GM19099 (cell line): ENCODE data around the gene LIPT1.
A peak's percentile ranks its signal among the peaks of the same experiment; 100 is the strongest.

Experiments
- POLR2A ChIP-seq: IDR thresholded peaks from 3 replicates; pipeline ENCODE4 v1.6.1; 2011; ENCODE audit warnings: low read depth; ENCODE audit not compliant: insufficient read length; ENCODE audit errors: extremely low read depth

The LIPT1 gene

DNA sequence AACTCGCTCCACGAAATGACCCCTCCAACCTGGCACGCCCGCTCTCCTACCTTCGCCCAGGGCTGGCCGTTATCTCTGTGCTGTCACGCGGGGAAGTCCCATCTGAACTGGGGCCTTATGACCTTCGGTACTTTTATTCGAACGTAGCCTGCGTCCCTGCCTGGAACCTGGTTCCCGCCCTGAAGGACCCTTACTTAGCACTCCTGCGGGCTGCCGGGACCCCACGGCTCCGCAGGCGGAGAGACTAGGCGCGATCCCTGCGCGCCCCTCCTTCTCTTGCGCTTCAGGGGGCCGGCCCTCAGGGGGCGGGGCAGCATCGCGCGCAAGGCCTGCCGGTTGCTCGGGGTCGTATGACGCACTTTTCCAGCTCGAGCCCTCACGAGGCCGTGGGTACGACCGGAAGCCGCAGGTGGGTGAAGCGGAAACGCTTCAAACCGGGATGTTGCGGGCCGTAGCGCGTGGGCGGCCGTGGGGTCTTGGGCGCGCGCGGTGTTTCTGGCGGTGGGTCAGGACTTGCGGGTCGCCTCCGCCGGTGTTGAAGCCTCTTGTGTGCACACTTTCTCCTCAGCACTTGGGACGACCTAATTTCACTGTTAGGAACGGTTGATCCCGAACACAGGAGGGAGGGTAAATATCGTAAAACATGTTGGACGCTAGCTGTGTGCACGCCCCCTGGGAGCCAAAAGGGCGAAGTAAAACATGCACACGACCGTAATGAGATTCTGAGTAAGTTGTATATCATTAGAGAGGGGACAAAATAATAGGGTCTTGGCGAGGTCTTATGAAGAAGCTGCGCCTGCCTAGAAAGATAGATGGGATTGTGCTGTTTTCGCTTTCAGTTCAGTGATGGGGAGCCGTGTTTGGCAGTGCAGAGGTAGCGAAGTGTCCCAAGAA is at the start of gene LIPT1, which contains the start of gene TSGA10:
Gene LIPT1 (plus strand): TSS at position 325 of the 894 bp plus-strand sequence. CDS start 6,991 bp downstream, outside the sequence.
Gene TSGA10 (minus strand): TSS at position 300 of the 894 bp plus-strand sequence. CDS start 45,503 bp downstream, outside the sequence.
- TF ChIP-seq POLR2A, result peak; percentile 91

DNA sequence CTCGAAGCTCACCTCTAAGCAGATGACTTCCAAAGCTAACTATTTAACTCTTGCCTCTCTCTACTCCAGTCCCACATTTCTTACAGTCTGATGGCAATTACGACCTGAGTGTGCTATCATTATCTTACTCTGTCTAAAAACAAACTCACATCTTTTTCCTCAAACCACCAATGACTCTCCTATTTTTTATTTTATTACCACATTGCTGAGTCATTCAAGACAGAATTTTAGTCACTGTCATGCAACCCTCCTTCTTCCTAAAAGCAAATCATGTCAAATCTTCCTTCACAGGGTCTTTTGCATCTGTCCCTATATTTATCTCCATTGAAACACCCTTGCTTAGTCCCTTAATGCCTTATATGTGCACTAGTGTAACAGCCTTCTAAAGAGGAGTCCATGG is 47.9 kb upstream of the LIPT1 start:
- no peak for TF ChIP-seq POLR2A

DNA sequence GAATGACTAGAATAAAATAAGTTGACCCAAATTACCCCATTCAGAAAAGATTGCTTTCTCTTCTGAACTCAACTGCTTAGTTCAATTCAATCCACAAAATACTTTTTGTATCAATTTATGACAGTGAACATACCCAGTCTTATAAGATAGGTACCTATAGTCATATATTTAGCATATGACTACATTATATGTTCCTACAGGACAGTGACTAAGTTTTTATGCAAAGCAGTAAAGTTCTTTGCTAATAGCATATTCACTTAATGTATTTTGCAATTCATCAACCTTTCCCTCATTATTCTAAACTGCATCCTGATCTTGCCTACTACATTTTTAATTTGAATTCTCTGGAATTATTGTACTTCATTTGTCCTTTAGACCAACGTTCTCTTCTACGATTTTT is 43.5 kb upstream of the LIPT1 start:
- no peak for TF ChIP-seq POLR2A

DNA sequence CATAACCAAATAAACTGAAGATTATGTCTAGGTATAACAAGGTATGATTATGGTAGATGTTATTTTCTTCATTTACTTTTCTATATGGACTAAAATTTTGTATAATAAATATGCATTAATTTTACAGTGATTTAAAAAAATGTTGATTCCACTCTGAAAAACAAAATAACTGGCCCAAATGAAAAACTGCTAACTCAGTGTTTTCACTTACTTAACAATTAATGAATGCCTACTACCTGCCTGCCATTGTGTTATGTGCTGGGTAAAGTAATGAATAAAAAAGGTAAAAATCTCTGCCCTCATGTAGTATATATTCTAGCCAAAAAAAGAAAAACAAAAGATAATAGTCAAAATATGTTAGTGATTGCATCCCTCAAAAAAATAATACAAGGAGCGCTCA is 42.8 kb upstream of the LIPT1 start:
- no peak for TF ChIP-seq POLR2A

DNA sequence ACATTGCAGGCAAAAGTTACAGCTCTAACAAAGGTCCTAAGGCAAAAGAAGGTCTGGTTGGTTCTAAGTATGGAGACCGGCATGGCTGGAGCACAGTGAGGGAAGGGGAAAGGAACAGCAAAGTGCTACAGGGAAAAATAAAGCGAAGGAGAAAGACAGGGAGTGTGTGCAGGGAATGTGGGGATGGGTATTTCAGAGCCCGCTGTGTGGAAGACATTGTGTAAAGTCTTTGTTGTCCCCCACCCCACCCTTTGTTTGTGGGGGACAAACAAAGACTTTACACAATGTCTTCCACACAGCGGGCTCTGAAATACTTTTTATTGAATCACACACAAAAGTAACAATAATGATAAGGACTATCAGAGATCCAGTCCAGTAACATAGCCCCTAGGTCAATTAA is 42.1 kb upstream of the LIPT1 start:
- no peak for TF ChIP-seq POLR2A

DNA sequence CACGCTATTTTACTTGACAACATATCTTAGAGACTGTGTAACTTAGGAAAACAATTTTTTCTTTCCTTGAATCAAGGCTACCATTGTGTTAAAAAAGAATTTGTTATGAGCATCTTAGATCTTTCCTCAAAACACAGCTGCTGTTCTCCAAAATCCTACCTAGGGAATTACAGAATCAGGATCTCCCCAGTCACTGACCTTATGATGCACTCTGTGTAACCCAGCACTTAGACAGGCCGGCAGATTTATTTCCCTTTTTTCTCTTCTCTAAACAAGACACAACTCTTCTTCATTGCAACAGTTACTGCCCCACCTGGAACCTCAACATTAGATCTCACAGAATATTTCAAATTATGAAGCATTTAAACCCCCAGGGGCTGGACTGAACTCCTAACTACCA is 26.8 kb upstream of the LIPT1 start:
- no peak for TF ChIP-seq POLR2A

DNA sequence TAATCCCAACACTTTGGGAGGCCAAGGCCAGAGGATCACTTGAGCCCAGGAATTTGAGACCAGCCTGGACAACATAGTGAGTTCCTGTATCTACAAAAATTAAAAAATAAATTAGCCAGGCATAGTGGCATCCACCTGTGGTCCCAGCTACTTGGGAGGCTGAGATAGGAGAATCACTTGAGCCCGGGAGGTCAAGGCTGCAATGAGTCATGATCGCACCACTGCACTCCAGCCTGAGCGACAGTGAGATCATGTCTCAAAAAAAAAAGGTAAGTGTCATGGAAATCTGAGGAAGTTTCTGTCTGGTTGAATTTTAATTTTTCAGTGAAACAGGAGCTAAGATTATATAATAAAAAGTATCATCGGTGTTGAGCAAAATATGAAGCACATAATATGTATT is 15.8 kb upstream of the LIPT1 start:
- no peak for TF ChIP-seq POLR2A

DNA sequence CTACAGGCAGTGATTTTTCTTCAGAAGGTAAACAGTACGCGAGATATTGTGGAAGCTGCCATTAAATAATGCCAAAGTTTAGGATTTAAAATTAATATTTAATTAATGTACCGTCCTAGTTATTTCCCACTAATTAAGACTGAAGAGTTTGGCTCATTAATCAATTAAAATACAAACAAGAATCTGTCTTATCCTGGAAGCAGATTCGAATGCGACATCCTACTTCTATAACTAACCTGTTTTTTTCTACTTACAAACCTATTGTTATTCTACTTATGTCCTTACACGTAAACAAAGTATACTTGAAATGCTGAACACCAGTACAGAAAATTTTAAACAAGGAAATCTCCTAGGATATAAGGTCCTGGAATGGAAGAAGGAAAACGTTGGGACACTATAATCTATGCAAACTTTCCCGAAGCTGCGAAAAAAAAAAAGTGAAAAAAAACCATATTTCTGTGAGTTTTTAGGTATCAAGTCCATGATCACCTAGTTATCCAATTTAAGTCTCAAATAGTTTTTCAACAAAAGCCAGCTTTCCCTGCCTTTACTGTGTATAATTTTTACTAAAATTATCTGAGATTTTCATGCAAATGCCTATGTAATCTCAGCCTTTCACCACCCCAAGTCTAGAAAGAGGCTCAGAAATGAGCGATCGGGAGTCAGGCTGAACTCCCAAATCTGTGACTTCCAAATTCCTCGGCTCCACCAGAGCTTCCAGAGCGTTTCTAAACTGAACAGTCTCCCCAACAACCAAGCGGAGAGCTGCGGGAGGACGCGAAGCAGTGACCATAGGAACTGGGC is 14.5 kb upstream of the LIPT1 start:
- no peak for TF ChIP-seq POLR2A

DNA sequence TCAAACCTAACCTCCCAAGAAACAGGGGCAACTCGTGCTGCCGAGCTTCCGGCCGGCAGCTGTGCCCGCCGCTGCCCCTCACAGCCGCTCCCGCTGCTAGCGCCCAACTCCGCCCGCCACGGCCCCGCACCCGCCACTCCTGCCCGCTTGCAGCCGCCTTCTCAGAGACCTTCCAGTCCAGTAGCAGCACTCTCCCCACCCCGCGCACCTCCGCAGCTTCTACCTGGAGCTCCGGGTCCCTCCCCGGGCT is 14.0 kb upstream of the LIPT1 start:
- no peak for TF ChIP-seq POLR2A

DNA sequence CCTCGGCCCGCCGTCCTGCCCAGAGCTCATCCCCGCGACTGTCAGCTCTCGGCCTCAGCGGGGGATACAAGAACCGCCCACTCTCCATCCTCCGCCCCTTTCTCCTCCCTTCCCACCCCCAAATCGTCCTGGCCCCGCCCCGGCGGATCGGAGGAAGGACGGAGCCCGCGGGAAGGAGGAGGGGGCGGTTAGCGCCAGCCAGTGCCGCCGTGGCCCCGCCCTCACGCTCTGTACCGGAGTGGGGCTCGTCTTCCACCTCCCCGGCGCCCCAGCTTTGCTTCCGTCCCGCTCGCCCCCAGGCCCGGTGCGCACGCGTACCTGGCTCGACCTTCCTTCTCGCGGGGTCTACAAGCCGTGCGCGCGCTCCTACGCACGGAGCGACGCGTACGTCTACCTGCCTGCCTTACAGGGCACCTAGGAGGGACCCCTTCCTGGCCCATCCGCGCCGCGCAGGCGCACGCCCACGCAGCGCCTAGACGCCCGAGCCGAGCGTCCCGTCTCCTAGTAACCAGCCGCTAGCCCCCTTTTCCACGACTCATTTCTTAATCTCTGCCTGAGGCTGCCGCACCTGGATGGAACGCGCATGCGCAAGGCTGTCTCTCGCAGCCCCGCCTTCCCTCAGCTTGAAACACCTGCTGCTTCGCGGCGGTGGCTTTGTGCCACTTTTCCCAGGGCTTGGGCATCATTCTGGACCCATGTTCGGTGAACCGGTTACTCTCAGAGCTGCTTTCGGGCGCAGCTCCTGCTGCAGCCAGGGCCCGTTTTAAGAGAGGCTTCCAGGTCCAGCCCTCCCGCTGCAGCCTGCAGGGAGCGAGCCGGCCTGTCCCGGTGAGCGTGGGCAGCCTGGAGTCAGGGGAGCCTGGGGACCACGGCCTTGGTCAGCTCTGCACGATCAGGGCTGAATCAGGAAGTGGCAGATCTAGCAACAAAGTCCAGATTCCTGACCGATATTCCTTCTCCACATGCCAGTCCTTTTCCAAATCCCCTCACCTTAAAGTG is 13.4 kb upstream of the LIPT1 start, which contains the start of gene C2orf15:
Gene C2orf15 (plus strand): TSS at position 598 of the 999 bp plus-strand sequence. CDS start 8,852 bp downstream, outside the sequence.
- peak; percentile 84 for TF ChIP-seq POLR2A

DNA sequence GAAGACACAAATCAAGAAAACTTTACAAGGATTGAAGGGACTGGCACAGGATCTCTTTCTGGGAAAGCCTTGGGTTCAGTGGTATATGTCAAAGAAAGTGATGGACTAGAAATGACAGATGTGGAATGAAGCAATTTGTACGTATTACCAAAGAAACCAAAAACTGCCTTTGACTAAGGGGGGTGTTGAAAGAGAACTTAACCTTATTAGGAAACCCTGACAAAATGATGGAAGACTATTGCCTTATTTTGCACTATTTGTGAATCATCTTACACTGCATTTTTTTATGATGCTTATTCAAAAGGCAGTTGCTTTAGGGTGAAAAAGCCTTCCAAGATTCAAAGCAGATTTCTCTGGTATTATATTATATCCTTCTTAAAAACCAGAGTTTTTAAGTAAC is 4.1 kb upstream of the LIPT1 start:
- no peak for TF ChIP-seq POLR2A

DNA sequence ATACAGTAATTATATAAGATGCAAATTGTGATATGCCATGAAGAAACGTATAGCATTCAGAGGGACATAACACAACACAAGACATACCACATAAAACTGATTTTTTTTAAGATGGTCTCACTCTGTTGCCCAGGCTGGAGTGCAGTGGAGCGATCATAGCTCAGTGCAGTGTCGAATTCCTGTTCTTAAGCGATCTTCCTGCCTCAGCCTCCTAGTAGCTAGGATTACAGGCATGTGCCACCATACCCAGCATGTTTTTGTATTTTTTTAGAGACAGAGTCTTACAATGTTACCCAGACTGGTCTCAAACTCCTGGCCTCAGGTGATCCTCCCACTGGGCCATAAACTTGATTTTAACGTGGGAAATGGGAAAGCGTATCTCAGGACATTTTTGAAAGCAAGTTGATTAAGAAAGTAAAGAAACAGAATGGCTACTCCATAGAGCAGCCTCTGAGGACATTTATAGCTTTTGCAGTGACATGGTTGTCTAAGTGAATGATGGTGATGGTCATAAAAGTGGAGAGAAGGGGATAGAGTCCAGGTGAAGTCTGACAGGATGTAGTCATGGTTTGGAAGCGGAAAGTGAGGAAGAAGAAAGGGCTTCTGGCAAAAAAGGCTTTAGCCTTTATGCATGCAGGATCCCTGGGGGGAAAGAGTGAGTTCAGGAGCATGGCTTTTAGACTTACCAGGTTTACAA is 2.4 kb upstream of the LIPT1 start:
- TF ChIP-seq POLR2A, result no peak

DNA sequence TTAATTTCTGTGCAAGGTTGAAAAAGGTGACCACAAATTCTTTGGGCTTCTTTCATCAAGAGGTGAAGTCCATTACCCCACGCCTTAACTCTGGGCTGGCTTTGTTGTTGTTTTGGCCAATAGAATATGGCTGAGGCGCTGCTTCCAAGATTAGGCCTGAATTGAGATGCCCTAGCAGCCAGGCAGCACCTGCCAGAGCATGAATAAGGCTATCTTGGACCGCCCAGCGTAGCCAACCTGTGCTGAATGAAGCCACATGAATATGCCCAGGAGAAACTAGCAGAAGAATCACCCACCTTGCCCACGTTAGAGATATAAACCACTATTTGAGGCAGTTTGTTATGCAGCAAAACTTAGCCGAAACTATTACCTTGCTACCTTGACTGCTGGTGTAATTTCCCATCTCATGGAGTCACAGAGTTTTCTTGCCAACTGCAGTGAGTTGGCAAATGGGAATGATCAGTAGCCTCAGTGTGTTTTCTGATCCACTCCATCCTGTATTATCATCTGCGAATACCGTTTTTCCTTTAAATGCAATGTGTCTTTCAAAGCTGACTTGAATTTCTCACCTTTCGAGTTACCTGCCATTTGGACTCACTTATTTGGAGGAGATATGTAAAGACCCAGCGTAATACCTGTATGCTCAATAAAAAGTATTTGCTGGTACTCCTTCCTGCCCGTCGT is 704 bp upstream of the LIPT1 start:
- no peak for TF ChIP-seq POLR2A
